Smooth muscle cell (in vitro differentiated cells): ENCODE measurements around the gene ATP1B2. TPM values are rescaled to one million over a fixed set of nuclear protein-coding genes. Genes with fewer than 3 reads are reported as not detected.

Source experiments
- DNase-seq: peaks from one replicate; lab custom pipeline; 2025; ENCODE audit not compliant: unreplicated experiment; lab: John Stamatoyannopoulos, UW
- H2AFZ ChIP-seq: fragments of 200-600 bp; sonication (generic); 2 replicates; pipeline ENCODE4 v1.6.0; 2016; ENCODE audit warnings: antibody characterized with exemption, low read depth, mild to moderate bottlenecking
- H3F3A ChIP-seq: fragments of 200-600 bp; sonication (generic); 2 replicates; pipeline ENCODE4 v1.6.0; 2017; ENCODE audit warnings: antibody characterized with exemption, low read depth
- H3K27ac ChIP-seq: fragments of 200-600 bp; sonication (generic); 2 replicates; pipeline ENCODE4 v1.5.1; 2016; ENCODE audit warnings: low read depth, mild to moderate bottlenecking
- H3K27me3 ChIP-seq: fragments of 200-600 bp; sonication (generic); 2 replicates; pipeline ENCODE4 v1.6.1; 2016; ENCODE audit warnings: low read depth, mild to moderate bottlenecking
- H3K36me3 ChIP-seq: fragments of 200-600 bp; sonication (generic); 2 replicates; pipeline ENCODE4 v1.5.1; 2016; ENCODE audit warnings: low read depth
- H3K4me1 ChIP-seq: fragments of 200-600 bp; sonication (generic); 2 replicates; pipeline ENCODE4 v1.5.1; 2016; ENCODE audit warnings: low read depth
- H3K4me2 ChIP-seq: fragments of 200-600 bp; sonication (generic); 2 replicates; pipeline ENCODE4 v1.6.0; 2016; ENCODE audit warnings: mild to moderate bottlenecking
- H3K4me3 ChIP-seq: fragments of 200-600 bp; sonication (generic); 2 replicates; pipeline ENCODE4 v1.5.1; 2016; ENCODE audit warnings: mild to moderate bottlenecking
- H3K79me2 ChIP-seq: fragments of 200-600 bp; sonication (generic); 2 replicates; pipeline ENCODE4 v1.6.0; 2016; ENCODE audit warnings: low read depth, mild to moderate bottlenecking
- H3K9ac ChIP-seq: fragments of 200-600 bp; sonication (generic); 2 replicates; pipeline ENCODE4 v1.6.0; 2016; ENCODE audit warnings: low read depth
- H3K9me3 ChIP-seq: fragments of 200-600 bp; sonication (generic); replicated peaks from 2 replicates; pipeline ENCODE4 v1.5.1; 2016; ENCODE audit warnings: low read depth
- H4K20me1 ChIP-seq: fragments of 200-600 bp; sonication (generic); 2 replicates; pipeline ENCODE4 v1.6.0; 2016; ENCODE audit warnings: low read depth
- WGBS: methylation state at CpG from one replicate; pipeline ENCODE4 v1.1.7; 2016; ENCODE audit warnings: low lambda C conversion rate; 5-methylcytosine and 5-hydroxymethylcytosine counted together
- polyA plus RNA-seq: library from polyadenylated mRNA; unstranded; fragments of >200 nt; fragmentation: Nextera tagmentation; extraction: Ambion mirVana; gene quantifications from 2 replicates; pipeline ENCODE4 v1.2.1, GENCODE V29; 2016
- total RNA-seq: library from RNA; depleted of rRNA; stranded (reverse); fragments of >200 nt; gene quantifications from 2 replicates; pipeline ENCODE4 v1.2.3, GENCODE V29; 2014
- TF ChIP-seq, protein P1 (sequence below): fragments of 200-600 bp; sonication (generic); IDR thresholded peaks from 2 replicates; pipeline ENCODE4 v1.5.1; 2017; ENCODE audit warnings: borderline replicate concordance, mild to moderate bottlenecking, antibody characterized with exemption; ENCODE audit not compliant: insufficient read depth, poor library complexity, severe bottlenecking

The ATP1B2 gene
- total and polyA plus RNA-seq, 2 experiments from 2014 or later = 0.85 to 4.4 TPM

GRCh38 chr17:7687072-7687907 lies 36.6 kb downstream of the ATP1B2 start, which contains the start of gene TP53:
Gene TP53, minus strand, starts transcription at chr17:7687490. Its CDS starts 10,896 bp downstream, at chr17:7676594.
- H3K4me2 ChIP-seq = peak within 1 kb of the TSS; percentile 95
- H3K9ac ChIP-seq = peak within 1 kb of the TSS; percentile 98
- under 1% methylated on average over 30 of the region's 30 CpGs for WGBS
- H3K79me2 ChIP-seq = peaks cover 37% of the 10 kb centered on the region
- DNase-seq = peak; percentile 66
- H3K27ac ChIP-seq = peak within 1 kb of the TSS; percentile 98
- peaks cover 5% of the 10 kb centered on the region for H4K20me1 ChIP-seq
- peaks cover 19% of the 10 kb centered on the region for H3F3A ChIP-seq
- H2AFZ ChIP-seq = peak within 1 kb of the TSS; percentile 93
- H3K4me3 ChIP-seq = peak within 1 kb of the TSS; percentile 91
- TF ChIP-seq, protein P1, sequence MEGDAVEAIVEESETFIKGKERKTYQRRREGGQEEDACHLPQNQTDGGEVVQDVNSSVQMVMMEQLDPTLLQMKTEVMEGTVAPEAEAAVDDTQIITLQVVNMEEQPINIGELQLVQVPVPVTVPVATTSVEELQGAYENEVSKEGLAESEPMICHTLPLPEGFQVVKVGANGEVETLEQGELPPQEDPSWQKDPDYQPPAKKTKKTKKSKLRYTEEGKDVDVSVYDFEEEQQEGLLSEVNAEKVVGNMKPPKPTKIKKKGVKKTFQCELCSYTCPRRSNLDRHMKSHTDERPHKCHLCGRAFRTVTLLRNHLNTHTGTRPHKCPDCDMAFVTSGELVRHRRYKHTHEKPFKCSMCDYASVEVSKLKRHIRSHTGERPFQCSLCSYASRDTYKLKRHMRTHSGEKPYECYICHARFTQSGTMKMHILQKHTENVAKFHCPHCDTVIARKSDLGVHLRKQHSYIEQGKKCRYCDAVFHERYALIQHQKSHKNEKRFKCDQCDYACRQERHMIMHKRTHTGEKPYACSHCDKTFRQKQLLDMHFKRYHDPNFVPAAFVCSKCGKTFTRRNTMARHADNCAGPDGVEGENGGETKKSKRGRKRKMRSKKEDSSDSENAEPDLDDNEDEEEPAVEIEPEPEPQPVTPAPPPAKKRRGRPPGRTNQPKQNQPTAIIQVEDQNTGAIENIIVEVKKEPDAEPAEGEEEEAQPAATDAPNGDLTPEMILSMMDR = no peak
- peaks cover 23% of the 10 kb centered on the region for H3K4me1 ChIP-seq
- H3K36me3 ChIP-seq = no peaks in the 10 kb centered on the region
- no peaks in the 10 kb centered on the region for H3K9me3 ChIP-seq
- no peaks in the 10 kb centered on the region for H3K27me3 ChIP-seq

DNA sequence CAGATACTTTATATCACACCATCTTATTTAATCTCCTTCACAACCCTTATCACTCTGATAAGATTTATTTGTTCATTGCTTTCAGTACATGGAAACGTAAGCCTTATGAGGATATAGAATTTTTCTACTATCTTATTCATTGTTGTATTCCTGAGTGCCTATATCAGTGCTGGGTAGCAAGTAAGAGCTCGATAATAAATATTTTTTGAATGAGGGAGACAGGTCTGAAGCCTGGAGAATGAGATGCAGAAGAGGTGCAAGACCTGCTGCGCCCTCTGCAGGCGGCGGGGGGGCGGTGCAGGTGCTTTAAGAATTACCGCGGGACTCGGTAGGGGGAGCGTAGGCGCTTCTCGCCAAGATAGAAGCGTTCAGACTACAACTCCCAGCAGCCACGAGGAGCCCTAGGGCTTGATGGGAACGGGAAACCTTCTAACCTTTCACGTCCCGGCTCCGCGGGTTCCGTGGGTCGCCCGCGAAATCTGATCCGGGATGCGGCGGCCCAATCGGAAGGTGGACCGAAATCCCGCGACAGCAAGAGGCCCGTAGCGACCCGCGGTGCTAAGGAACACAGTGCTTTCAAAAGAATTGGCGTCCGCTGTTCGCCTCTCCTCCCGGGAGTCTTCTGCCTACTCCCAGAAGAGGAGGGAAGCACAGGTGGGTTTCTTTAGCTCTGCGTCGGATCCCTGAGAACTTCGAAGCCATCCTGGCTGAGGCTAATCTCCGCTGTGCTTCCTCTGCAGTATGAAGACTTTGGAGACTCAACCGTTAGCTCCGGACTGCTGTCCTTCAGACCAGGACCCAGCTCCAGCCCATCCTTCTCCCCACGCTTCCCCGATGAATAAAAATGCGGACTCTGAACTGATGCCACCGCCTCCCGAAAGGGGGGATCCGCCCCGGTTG lies 37.4 kb downstream of the ATP1B2 start, which contains the start of gene WRAP53:
Gene WRAP53 (plus strand): TSS at position 570 of the 900 bp plus-strand sequence. CDS start 172 bp downstream, at position 742.
- Histone ChIP-seq H4K20me1 (peaks cover 5% of the 10 kb centered on the region), H3K9me3 (no peaks in the 10 kb centered on the region), H2AFZ (peak within 1 kb of the TSS; percentile 93), H3K27me3 (no peaks in the 10 kb centered on the region), H3K4me2 (peak within 1 kb of the TSS; percentile 95), H3K36me3 (no peaks in the 10 kb centered on the region), H3K79me2 (peaks cover 28% of the 10 kb centered on the region), H3F3A (peaks cover 19% of the 10 kb centered on the region), H3K9ac (peak within 1 kb of the TSS; percentile 98), H3K4me3 (peak within 1 kb of the TSS; percentile 91), H3K27ac (peak within 1 kb of the TSS; percentile 98), H3K4me1 (peaks cover 23% of the 10 kb centered on the region)
- under 1% methylated on average over 51 of the region's 51 CpGs for WGBS
- peak; percentile 91 for DNase-seq
- TF ChIP-seq, protein P1 = peak; percentile 99

GRCh38 chr17:7688808-7689316 lies 38.1 kb downstream of the ATP1B2 start:
- no peaks in the 10 kb centered on the region for H3K27me3 ChIP-seq
- peak overlapping the region; percentile 95 for H3K4me2 ChIP-seq
- peak overlapping the region; percentile 91 for H3K4me3 ChIP-seq
- peaks cover 21% of the 10 kb centered on the region for H3K79me2 ChIP-seq
- peaks cover 23% of the 10 kb centered on the region for H3K4me1 ChIP-seq
- TF ChIP-seq, protein P1 = no peak
- 27% methylated on average over 13 of the region's 13 CpGs for WGBS
- H3K27ac ChIP-seq = peak overlapping the region; percentile 77
- H3K9me3 ChIP-seq = no peaks in the 10 kb centered on the region
- peaks cover 19% of the 10 kb centered on the region for H3F3A ChIP-seq
- no peak for DNase-seq
- H2AFZ ChIP-seq = peak overlapping the region; percentile 93
- peaks cover under 1% of the 10 kb centered on the region for H4K20me1 ChIP-seq
- no peaks in the 10 kb centered on the region for H3K36me3 ChIP-seq
- H3K9ac ChIP-seq = peak overlapping the region; percentile 84
